Stimulated activated CD4-positive, alpha-beta T cell treated with anti-CD3 and anti-CD28 coated beads, Interleukin-12 subunit alpha, Interleukin-12 subunit beta, amount 100 ng/mL, for 24 hours (primary cell): ENCODE measurements around the gene ZNF57.
"Not testable (repeated sequence)": the region's sequence is repeated elsewhere in the genome, so short reads cannot be mapped to it uniquely, and the experiment has no call there.

Experiments
- DNase-seq, 2 experiments: peaks; one replicate each; pipeline ENCODE4 v3.0.0-alpha.2; 2020; ENCODE audit warnings: low read depth in 2 of 2

Gene ZNF57

GRCh38 chr19:2900296-2901252, at the start of gene ZNF57:
Gene ZNF57, plus strand, starts transcription at chr19:2900928. Its CDS starts 118 bp downstream, at chr19:2901046.
- peak; percentile 91 to 99 for DNase-seq

- no peak for DNase-seq
Measured at GRCh38 chr19:2852598-2852997, 48.1 kb upstream of the ZNF57 start.

GRCh38 chr19:2853015-2853606, 47.6 kb upstream of the ZNF57 start:
- DNase-seq = no peak

GRCh38 chr19:2854849-2855248, 45.9 kb upstream of the ZNF57 start:
- DNase-seq = no peak

- DNase-seq = no peak
Measured at GRCh38 chr19:2856457-2857050, 44.2 kb upstream of the ZNF57 start.

GRCh38 chr19:2858864-2859263, 41.9 kb upstream of the ZNF57 start:
- DNase-seq = no peak

GRCh38 chr19:2863816-2864215, 36.9 kb upstream of the ZNF57 start:
- DNase-seq = no peak

GRCh38 chr19:2865334-2866100, 35.2 kb upstream of the ZNF57 start:
- no peak for DNase-seq

- DNase-seq = no peak
Measured at GRCh38 chr19:2866495-2867024, 34.2 kb upstream of the ZNF57 start.

- no peak for DNase-seq
Measured at GRCh38 chr19:2867025-2867991, 33.4 kb upstream of the ZNF57 start, which contains the start of gene ZNF556. Gene ZNF556, plus strand, starts transcription at chr19:2867335. Its CDS starts 87 bp downstream, at chr19:2867422.

GRCh38 chr19:2869618-2870017, 31.1 kb upstream of the ZNF57 start:
- DNase-seq = no peak

GRCh38 chr19:2872175-2872574, 28.6 kb upstream of the ZNF57 start:
- DNase-seq = peak in 1 of 2 experiments; percentile 5

GRCh38 chr19:2877398-2878331, 23.1 kb upstream of the ZNF57 start:
- no peak for DNase-seq

GRCh38 chr19:2883686-2884439, 16.9 kb upstream of the ZNF57 start:
- DNase-seq = no peak

GRCh38 chr19:2885736-2886135, 15.0 kb upstream of the ZNF57 start:
- no peak for DNase-seq

- DNase-seq = no peak
Measured at GRCh38 chr19:2887391-2887914, 13.3 kb upstream of the ZNF57 start.

GRCh38 chr19:2888731-2889224, 11.9 kb upstream of the ZNF57 start:
- peak; percentile 43 to 57 for DNase-seq

GRCh38 chr19:2890531-2890930, 10.2 kb upstream of the ZNF57 start:
- not testable (repeated sequence) for DNase-seq
